GM13976 (cell line): ENCODE data around the gene SYNPR.

ENCODE experiments used
- DNase-seq: peaks from one replicate; pipeline ENCODE4 v3.0.0; 2012; ENCODE audit warnings: low spot score
- in situ Hi-C: fragments of 300-500 bp; cut with MboI; formaldehyde crosslinking; loops from one replicate; pipeline ENCODE4 v1.12.0; 2022; ENCODE audit warnings: low sequenced_read_pairs, mixed read lengths, inconsistent platforms; ENCODE audit not compliant: unreplicated experiment
- TF ChIP-seq, protein P1 (sequence below): IDR thresholded peaks from 2 replicates; pipeline ENCODE4 v1.5.1; 2012; ENCODE audit warnings: borderline replicate concordance, mild to moderate bottlenecking; ENCODE audit not compliant: insufficient read depth; ENCODE audit errors: extremely low read depth, missing control alignments, control extremely low read depth

Gene SYNPR

DNA sequence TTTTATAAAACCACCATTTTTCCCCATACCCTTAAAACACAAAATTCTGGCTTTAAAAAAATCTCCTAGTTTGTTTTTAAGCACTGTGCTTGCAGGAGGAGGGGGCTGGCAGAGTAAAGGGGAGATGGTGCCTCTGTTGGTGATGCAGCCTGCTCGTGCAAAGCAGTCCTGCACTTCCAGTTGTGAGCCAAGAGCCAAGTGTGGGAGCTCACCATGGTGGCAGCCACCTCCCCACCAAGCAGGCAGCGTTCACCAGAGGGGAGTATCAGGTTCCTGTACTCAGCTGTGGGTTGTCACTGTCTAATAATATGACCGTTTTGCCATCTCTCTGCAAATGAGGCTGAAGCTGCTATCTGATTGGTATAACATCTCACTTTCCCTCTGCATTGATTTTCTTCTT is 164.8 kb downstream of the SYNPR start:
- in situ Hi-C loops, result no loop called here
- no peak for DNase-seq
- TF ChIP-seq, protein P1, sequence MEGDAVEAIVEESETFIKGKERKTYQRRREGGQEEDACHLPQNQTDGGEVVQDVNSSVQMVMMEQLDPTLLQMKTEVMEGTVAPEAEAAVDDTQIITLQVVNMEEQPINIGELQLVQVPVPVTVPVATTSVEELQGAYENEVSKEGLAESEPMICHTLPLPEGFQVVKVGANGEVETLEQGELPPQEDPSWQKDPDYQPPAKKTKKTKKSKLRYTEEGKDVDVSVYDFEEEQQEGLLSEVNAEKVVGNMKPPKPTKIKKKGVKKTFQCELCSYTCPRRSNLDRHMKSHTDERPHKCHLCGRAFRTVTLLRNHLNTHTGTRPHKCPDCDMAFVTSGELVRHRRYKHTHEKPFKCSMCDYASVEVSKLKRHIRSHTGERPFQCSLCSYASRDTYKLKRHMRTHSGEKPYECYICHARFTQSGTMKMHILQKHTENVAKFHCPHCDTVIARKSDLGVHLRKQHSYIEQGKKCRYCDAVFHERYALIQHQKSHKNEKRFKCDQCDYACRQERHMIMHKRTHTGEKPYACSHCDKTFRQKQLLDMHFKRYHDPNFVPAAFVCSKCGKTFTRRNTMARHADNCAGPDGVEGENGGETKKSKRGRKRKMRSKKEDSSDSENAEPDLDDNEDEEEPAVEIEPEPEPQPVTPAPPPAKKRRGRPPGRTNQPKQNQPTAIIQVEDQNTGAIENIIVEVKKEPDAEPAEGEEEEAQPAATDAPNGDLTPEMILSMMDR, result no peak

DNA sequence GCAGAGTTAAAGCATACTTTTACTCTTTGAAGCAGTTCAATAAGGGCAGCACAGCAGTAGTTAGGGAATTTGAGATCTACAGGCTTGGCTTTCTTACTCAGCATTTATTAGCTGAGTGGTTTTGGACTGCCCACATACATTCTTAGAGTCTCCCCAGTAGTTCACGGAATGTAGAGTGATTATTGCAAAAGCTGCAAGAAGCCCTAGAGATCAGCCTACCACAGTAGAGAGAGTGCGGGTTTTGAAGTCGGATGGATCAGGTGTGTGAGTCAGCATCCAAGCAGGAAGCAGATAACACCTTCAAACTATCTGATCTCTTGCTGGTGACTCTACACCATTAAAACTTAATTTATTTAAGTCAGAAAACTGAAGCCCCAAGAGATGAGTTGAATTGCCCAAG is 171.9 kb downstream of the SYNPR start:
- TF ChIP-seq, protein P1, result no peak
- DNase-seq, result no peak
- in situ Hi-C loops, result no loop called here

GRCh38 chr3:63450634-63451363 is 172.7 kb downstream of the SYNPR start:
- in situ Hi-C loops, result no loop called here
- no peak for DNase-seq
- TF ChIP-seq, protein P1, result no peak

DNA sequence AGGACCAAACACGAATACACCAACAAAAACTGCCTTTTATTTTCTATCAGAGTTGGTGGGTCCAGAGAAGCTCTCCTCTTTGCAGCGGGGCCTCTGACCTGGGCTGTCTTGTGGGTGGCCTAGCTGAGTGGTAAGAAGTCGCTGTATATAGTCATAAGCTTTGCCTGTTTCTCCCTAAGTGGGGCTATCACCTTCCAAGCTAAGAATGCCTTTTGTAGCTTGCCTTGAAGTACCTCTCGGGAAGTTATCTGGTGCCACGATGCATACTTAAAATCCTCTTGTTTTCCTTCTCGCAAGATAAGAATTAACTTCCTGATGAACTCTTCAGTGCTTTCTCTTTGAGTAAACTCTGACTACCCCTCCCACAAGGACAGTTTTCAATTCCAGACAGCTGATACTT is 178.8 kb downstream of the SYNPR start:
- TF ChIP-seq, protein P1, result no peak
- in situ Hi-C loops, result no loop called here
- DNase-seq, result no peak

DNA sequence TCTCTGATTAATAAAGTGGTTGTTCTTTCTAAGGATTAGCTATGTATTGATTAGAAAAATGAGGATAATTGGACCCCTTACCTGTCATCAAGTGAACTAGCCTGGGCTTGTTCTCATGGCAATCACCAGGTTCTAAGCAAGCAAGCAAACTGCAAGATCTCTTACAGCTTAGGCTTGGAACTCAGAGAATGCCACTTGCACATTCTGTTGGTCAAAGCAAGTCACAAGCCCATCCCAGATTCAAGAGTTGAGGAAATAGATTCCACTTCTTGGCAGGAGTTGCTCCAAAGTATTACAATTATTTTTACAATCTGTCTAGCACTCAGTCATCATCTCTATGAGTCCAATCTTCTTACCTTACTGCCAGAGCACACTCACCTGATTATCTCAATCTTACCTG is 180.3 kb downstream of the SYNPR start:
- DNase-seq, result no peak
- in situ Hi-C loops, result no loop called here
- TF ChIP-seq, protein P1, result no peak

DNA sequence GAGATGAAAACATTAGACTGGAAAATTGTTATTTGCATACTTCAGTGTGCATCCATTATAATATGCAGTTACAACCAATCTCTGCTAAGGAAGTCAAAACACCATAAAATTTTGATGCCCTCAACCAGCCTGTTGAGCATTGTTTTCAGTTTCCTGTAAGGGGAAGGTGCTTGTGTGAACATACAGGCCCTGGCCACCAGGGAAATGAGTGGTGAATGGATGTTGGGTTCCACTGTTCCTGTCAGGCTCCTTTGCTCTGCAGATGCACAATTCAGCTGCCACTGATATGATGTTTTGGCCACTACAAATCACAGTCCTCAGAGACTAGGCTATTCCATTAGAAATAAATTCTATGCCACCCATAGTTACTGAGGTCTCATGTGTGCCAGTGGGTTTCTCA is 184.6 kb downstream of the SYNPR start:
- in situ Hi-C loops, result no loop called here
- TF ChIP-seq, protein P1, result no peak
- no peak for DNase-seq
